Mucosa of descending colon (tissue), 3 donors: ENCODE data around the gene MUTYH. TPM values are rescaled to one million over a fixed set of nuclear protein-coding genes. Genes with fewer than 3 reads are reported as not detected.
"Not testable (repeated sequence)": the region's sequence is repeated elsewhere in the genome, so short reads cannot be mapped to it uniquely, and the experiment has no call there.

ENCODE experiments used
- ATAC-seq: fragments of 200-7000 bp; cut with Tn5 transposase; one replicate; pipeline ENCODE4 v1.9.1; 2020; ENCODE audit warnings: mild to moderate bottlenecking, moderate library complexity
- DNase-seq, 3 donors: peaks; one replicate each; pipeline ENCODE4 v3.0.0-alpha.2; 2020
- H3K36me3 ChIP-seq: fragments of 200-600 bp; one replicate; pipeline ENCODE4 v1.8.0; 2021; ENCODE audit warnings: low read depth, mild to moderate bottlenecking
- H3K4me1 ChIP-seq: fragments of 200-600 bp; one replicate; pipeline ENCODE4 v1.8.0; 2021; ENCODE audit warnings: low read depth, mild to moderate bottlenecking
- H3K4me3 ChIP-seq: fragments of 200-600 bp; one replicate; pipeline ENCODE4 v1.8.0; 2021; ENCODE audit warnings: mild to moderate bottlenecking
- H3K9me3 ChIP-seq: fragments of 200-600 bp; one replicate; pipeline ENCODE4 v1.8.0; 2021; ENCODE audit warnings: mild to moderate bottlenecking
- CTCF ChIP-seq: fragments of 200-600 bp; IDR thresholded peaks from one replicate; pipeline ENCODE4 v1.8.0; 2022; ENCODE audit warnings: antibody characterized with exemption, mild to moderate bottlenecking
- intact Hi-C, 2 donors: fragments of 100-400 bp; cut with DNase I in 1 of 2; cut with micrococcal nuclease in 1 of 2; formaldehyde crosslinking; loops; one replicate each; pipeline versions ENCODE4 v1.11.0 to v1.11.1; 2022; cut with DNase I, micrococcal nuclease
- long read RNA-seq, 2 donors: library from polyadenylated mRNA; unstranded; transcript quantifications; one replicate each; pipeline ENCODE4 v2.0.0, GENCODE V29; 2019 to 2021
- total RNA-seq, 3 donors: library from RNA; stranded (reverse); fragmentation: NEBNext Ultra II Directional in 2 of 3; extraction: Animal tissue kit (Norgen Biotek cat#: 25700) in 2 of 3; gene quantifications; one replicate each; pipeline versions ENCODE4 v1.2.1 to v1.2.4, GENCODE V29; 2021 to 2023
- donor health status: DM: no; HTN: no; CAD: no; lungs with moderate emphysema.
- donor health status: DM: no; HTN: no; CAD: no.
- donor health status: DM: no; HTN: yes; CAD: no.

MUTYH gene
- total RNA-seq: 10 to 100 TPM; 30.0 to 43.1 (median 35.8) TPM
- long read RNA-seq, donor 1, partial matches to known transcripts: 1 of 19 reads
- long read RNA-seq, donor 1, other reads (novel, unspliced or antisense): 16 of 19 reads
- long read RNA-seq, donor 2, transcript MUTYH-206 (16 exons, 1,888 nt): major isoform, 6 of 17 reads
- long read RNA-seq, donor 2, partial matches to known transcripts: 0 of 17 reads
- long read RNA-seq, donor 2, other reads (novel, unspliced or antisense): 5 of 17 reads

- DNase-seq (peak; percentile 92 to 97 (median 96)), ATAC-seq (peak; percentile 88)
- intact Hi-C loops: no loop called here
- Histone ChIP-seq H3K36me3 (peaks cover 5% of the 10 kb centered on the region), H3K9me3 (no peaks in the 10 kb centered on the region), H3K4me1 (peaks cover 30% of the 10 kb centered on the region), H3K4me3 (peak within 1 kb of the TSS; percentile 57)
- TF ChIP-seq CTCF: no peak
Measured at GRCh38 chr1:45339789-45340558, at the start of gene MUTYH, which contains the start of gene TOE1. MUTYH (minus strand) TSS chr1:45340440; CDS start chr1:45334505, 5,935 bp downstream. TOE1 (plus strand) TSS chr1:45340170; CDS start chr1:45340253, 83 bp downstream.

- no peak for TF ChIP-seq CTCF
- Histone ChIP-seq H3K4me1 (no peaks in the 10 kb centered on the region), H3K36me3 (no peaks in the 10 kb centered on the region), H3K4me3 (no peak overlapping the region), H3K9me3 (no peaks in the 10 kb centered on the region)
- DNase-seq (no peak), ATAC-seq (no peak)
- intact Hi-C loops: no loop called here
Measured at GRCh38 chr1:45386219-45386618, 46.0 kb upstream of the MUTYH start.

- no peak for TF ChIP-seq CTCF
- DNase-seq (no peak), ATAC-seq (no peak)
- H3K36me3 ChIP-seq: no peaks in the 10 kb centered on the region
- no peaks in the 10 kb centered on the region for H3K4me1 ChIP-seq
- H3K4me3 ChIP-seq: no peak overlapping the region
- intact Hi-C loops: no loop called here
- no peaks in the 10 kb centered on the region for H3K9me3 ChIP-seq
Measured at GRCh38 chr1:45385302-45385701, 45.1 kb upstream of the MUTYH start.

GRCh38 chr1:45384213-45384612, 44.0 kb upstream of the MUTYH start:
- H3K9me3 ChIP-seq, intact Hi-C loops, ATAC-seq, H3K4me1 ChIP-seq, DNase-seq, H3K4me3 ChIP-seq, H3K36me3 ChIP-seq: not testable (repeated sequence)

GRCh38 chr1:45383191-45383590, 43.0 kb upstream of the MUTYH start:
- H3K9me3 ChIP-seq: no peaks in the 10 kb centered on the region
- TF ChIP-seq CTCF: no peak
- intact Hi-C loops: no loop called here
- ATAC-seq (no peak), DNase-seq (no peak)
- no peaks in the 10 kb centered on the region for H3K4me1 ChIP-seq
- no peaks in the 10 kb centered on the region for H3K36me3 ChIP-seq
- H3K4me3 ChIP-seq: no peak overlapping the region

GRCh38 chr1:45381243-45381642, 41.0 kb upstream of the MUTYH start:
- ATAC-seq: no peak
- Histone ChIP-seq H3K36me3 (no peaks in the 10 kb centered on the region), H3K4me1 (no peaks in the 10 kb centered on the region), H3K9me3 (no peaks in the 10 kb centered on the region), H3K4me3 (no peak overlapping the region)
- DNase-seq: no peak
- intact Hi-C loops: no loop called here
- TF ChIP-seq CTCF: no peak
